ENCODE results near the gene GPR18. TPM values are rescaled to one million over a fixed set of nuclear protein-coding genes. Genes with fewer than 3 reads are reported as not detected.

GPR18 gene
- total and polyA plus RNA-seq, 2 donors (not counting 1 experiment from before 2014, with no cell fraction given), result not detected

- H3K9ac ChIP-seq (ENCODE audit: insufficient read depth, low read length), result no peak overlapping the region
- DNase-seq (ENCODE audit: low read depth in 2 of 2), result peak in 1 of 2 donors; percentile 41
These were observed 45.8 kb upstream of the GPR18 start for GRCh38 chr13:99303863-99304521.

GRCh38 chr13:99302637-99303505 lies 44.7 kb upstream of the GPR18 start:
- Histone ChIP-seq H3K4me3 (replicated peaks in 1 of 4; ENCODE audit: control extremely low read depth in 1 of 4, insufficient read depth in 1 of 4, low read depth in 3 of 4, low read length in 4 of 4) (no peak overlapping the region), H2AFZ (ENCODE audit: low read length) (no peak overlapping the region), H3K9ac (ENCODE audit: insufficient read depth, low read length) (no peak overlapping the region), H3K9me3 (ENCODE audit: control insufficient read depth, insufficient read depth, low read depth, low read length) (no peaks in the 10 kb centered on the region), H3K4me2 (ENCODE audit: extremely low read depth, insufficient read depth, low read length) (no peak overlapping the region), H3K79me2 (ENCODE audit: control insufficient read depth, insufficient read depth, low read length) (no peaks in the 10 kb centered on the region), H3K36me3 (ENCODE audit: control insufficient read depth, insufficient read depth, low read length) (no peaks in the 10 kb centered on the region), H3K4me1 (ENCODE audit: control insufficient read depth, extremely low read depth, insufficient read depth, low read length) (peaks cover 7% of the 10 kb centered on the region), H3K27ac (ENCODE audit: insufficient read depth, low read length) (no peak overlapping the region), H3K27me3 (ENCODE audit: control insufficient read depth, insufficient read depth, low read length) (no peaks in the 10 kb centered on the region), H4K20me1 (ENCODE audit: control insufficient read depth, extremely low read depth, insufficient read depth, low read length) (peaks cover 2% of the 10 kb centered on the region)
- no peak for DNase-seq (ENCODE audit: low read depth in 2 of 2)
- no peak for TF ChIP-seq EZH2 (IDR thresholded peaks at IDR 0.05; ENCODE audit: low read length, missing control alignments)
- TF ChIP-seq CTCF (conservative IDR thresholded peaks at IDR 0.05 in 1 of 2, IDR thresholded peaks at IDR 0.05 in 1 of 2; ENCODE audit: low read depth in 1 of 2, low read length in 2 of 2), result no peak

More at GRCh38 chr13:99303863-99304521, 45.8 kb upstream of the GPR18 start:
- Histone ChIP-seq H2AFZ (ENCODE audit: low read length) (no peak overlapping the region), H3K9me3 (ENCODE audit: control insufficient read depth, insufficient read depth, low read depth, low read length) (no peaks in the 10 kb centered on the region), H3K4me3 (replicated peaks in 1 of 4; ENCODE audit: control extremely low read depth in 1 of 4, insufficient read depth in 1 of 4, low read depth in 3 of 4, low read length in 4 of 4) (no peak overlapping the region), H3K4me2 (ENCODE audit: extremely low read depth, insufficient read depth, low read length) (no peak overlapping the region), H3K36me3 (ENCODE audit: control insufficient read depth, insufficient read depth, low read length) (no peaks in the 10 kb centered on the region), H4K20me1 (ENCODE audit: control insufficient read depth, extremely low read depth, insufficient read depth, low read length) (peaks cover 2% of the 10 kb centered on the region), H3K4me1 (ENCODE audit: control insufficient read depth, extremely low read depth, insufficient read depth, low read length) (peaks cover 16% of the 10 kb centered on the region), H3K79me2 (ENCODE audit: control insufficient read depth, insufficient read depth, low read length) (no peaks in the 10 kb centered on the region), H3K27ac (ENCODE audit: insufficient read depth, low read length) (no peak overlapping the region), H3K27me3 (ENCODE audit: control insufficient read depth, insufficient read depth, low read length) (no peaks in the 10 kb centered on the region)
- TF ChIP-seq EZH2 (IDR thresholded peaks at IDR 0.05; ENCODE audit: low read length, missing control alignments), result no peak
- no peak for TF ChIP-seq CTCF (conservative IDR thresholded peaks at IDR 0.05 in 1 of 2, IDR thresholded peaks at IDR 0.05 in 1 of 2; ENCODE audit: low read depth in 1 of 2, low read length in 2 of 2)

DNA sequence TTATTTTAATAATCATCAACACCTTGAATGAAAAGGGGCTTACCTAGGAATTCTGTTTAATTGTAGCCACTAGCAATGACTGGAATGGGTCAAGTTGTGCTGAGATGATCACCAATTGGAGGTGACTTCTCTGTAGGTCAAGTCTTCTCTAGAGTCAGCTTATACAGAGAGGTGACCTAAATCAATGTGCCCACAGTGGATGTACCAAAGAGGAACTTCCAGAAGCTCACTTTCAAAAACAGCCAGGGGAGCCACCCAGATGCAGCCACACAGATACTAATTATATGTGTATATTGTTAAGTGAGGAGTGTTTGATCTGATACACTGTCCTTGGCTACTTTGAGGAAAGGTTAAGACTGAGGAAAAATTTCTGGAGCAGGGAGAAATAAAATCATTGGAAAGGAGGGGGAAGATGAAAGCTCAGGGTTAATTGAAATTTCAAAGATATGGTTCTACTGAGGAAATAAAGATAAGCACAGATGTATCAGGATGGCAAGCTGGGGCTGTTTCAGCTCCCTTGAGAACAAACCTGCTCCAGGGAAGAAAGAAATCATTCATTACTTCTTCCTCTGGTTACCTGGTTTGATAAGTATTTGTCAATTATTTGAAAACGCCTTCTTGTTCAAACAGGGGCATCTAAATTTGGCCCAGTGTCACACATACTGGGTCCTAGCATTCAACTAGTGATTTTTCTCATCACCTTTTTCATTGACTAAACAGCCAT lies 43.9 kb upstream of the GPR18 start:
- H3K27ac ChIP-seq (ENCODE audit: insufficient read depth, low read length), result no peak overlapping the region
- peaks cover 2% of the 10 kb centered on the region for H4K20me1 ChIP-seq (ENCODE audit: control insufficient read depth, extremely low read depth, insufficient read depth, low read length)
- H3K79me2 ChIP-seq (ENCODE audit: control insufficient read depth, insufficient read depth, low read length), result no peaks in the 10 kb centered on the region
- H3K27me3 ChIP-seq (ENCODE audit: control insufficient read depth, insufficient read depth, low read length), result no peaks in the 10 kb centered on the region
- H2AFZ ChIP-seq (ENCODE audit: low read length), result no peak overlapping the region
- no peak overlapping the region for H3K4me2 ChIP-seq (ENCODE audit: extremely low read depth, insufficient read depth, low read length)
- TF ChIP-seq CTCF (conservative IDR thresholded peaks at IDR 0.05 in 1 of 2, IDR thresholded peaks at IDR 0.05 in 1 of 2; ENCODE audit: low read depth in 1 of 2, low read length in 2 of 2) (no peak), EZH2 (IDR thresholded peaks at IDR 0.05; ENCODE audit: low read length, missing control alignments) (no peak)
- no peaks in the 10 kb centered on the region for H3K9me3 ChIP-seq (ENCODE audit: control insufficient read depth, insufficient read depth, low read depth, low read length)
- no peaks in the 10 kb centered on the region for H3K4me1 ChIP-seq (ENCODE audit: control insufficient read depth, extremely low read depth, insufficient read depth, low read length)
- no peak for DNase-seq (ENCODE audit: low read depth in 2 of 2)
- H3K9ac ChIP-seq (ENCODE audit: insufficient read depth, low read length), result no peak overlapping the region
- no peak overlapping the region for H3K4me3 ChIP-seq (replicated peaks in 1 of 4; ENCODE audit: control extremely low read depth in 1 of 4, insufficient read depth in 1 of 4, low read depth in 3 of 4, low read length in 4 of 4)
- no peaks in the 10 kb centered on the region for H3K36me3 ChIP-seq (ENCODE audit: control insufficient read depth, insufficient read depth, low read length)

All from fibroblast of lung (primary cell).